ENCODE results near the gene ETNK1.

ETNK1 gene

GRCh38 chr12:22624870-22625761 lies at the start of gene ETNK1:
Gene ETNK1 (plus strand): TSS chr12:22625171. CDS start chr12:22625431, 260 bp downstream.
- TF ChIP-seq BACH2 (CRISPR knock-in tag; IDR thresholded peaks at IDR 0.05; ENCODE audit: borderline replicate concordance), result no peak
- TF ChIP-seq OSR1 (CRISPR knock-in tag; IDR thresholded peaks at IDR 0.05), result no peak
- TF ChIP-seq PPARA (CRISPR knock-in tag; IDR thresholded peaks at IDR 0.05; ENCODE audit: borderline replicate concordance), result no peak
- TF ChIP-seq, protein P1, sequence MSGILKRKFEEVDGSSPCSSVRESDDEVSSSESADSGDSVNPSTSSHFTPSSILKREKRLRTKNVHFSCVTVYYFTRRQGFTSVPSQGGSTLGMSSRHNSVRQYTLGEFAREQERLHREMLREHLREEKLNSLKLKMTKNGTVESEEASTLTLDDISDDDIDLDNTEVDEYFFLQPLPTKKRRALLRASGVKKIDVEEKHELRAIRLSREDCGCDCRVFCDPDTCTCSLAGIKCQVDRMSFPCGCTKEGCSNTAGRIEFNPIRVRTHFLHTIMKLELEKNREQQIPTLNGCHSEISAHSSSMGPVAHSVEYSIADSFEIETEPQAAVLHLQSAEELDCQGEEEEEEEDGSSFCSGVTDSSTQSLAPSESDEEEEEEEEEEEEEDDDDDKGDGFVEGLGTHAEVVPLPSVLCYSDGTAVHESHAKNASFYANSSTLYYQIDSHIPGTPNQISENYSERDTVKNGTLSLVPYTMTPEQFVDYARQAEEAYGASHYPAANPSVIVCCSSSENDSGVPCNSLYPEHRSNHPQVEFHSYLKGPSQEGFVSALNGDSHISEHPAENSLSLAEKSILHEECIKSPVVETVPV (CRISPR knock-in tag; IDR thresholded peaks at IDR 0.05), result no peak
- TF ChIP-seq ESRRG (CRISPR knock-in tag; IDR thresholded peaks at IDR 0.05), result no peak
- TF ChIP-seq, protein P2, sequence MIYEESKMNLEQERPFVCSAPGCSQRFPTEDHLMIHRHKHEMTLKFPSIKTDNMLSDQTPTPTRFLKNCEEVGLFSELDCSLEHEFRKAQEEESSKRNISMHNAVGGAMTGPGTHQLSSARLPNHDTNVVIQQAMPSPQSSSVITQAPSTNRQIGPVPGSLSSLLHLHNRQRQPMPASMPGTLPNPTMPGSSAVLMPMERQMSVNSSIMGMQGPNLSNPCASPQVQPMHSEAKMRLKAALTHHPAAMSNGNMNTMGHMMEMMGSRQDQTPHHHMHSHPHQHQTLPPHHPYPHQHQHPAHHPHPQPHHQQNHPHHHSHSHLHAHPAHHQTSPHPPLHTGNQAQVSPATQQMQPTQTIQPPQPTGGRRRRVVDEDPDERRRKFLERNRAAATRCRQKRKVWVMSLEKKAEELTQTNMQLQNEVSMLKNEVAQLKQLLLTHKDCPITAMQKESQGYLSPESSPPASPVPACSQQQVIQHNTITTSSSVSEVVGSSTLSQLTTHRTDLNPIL (CRISPR knock-in tag; IDR thresholded peaks at IDR 0.05; ENCODE audit: low read depth), result no peak
- no peak for TF ChIP-seq TOX (CRISPR knock-in tag; IDR thresholded peaks at IDR 0.05; ENCODE audit: borderline replicate concordance)
- no peak; the same call in 1 of the 2 replicates for TF ChIP-seq TSHZ2 (CRISPR knock-in tag; IDR thresholded peaks at IDR 0.05)
- no peak for TF ChIP-seq ZNF70 (CRISPR knock-in tag; IDR thresholded peaks at IDR 0.05)
- TF ChIP-seq ARNTL (CRISPR knock-in tag; IDR thresholded peaks at IDR 0.05; ENCODE audit: borderline replicate concordance, low read depth), result no peak
- no peak for TF ChIP-seq ISL1 (CRISPR knock-in tag; IDR thresholded peaks at IDR 0.05)
- TF ChIP-seq RARB (CRISPR knock-in tag; IDR thresholded peaks at IDR 0.05), result no peak
- TF ChIP-seq, protein P3, sequence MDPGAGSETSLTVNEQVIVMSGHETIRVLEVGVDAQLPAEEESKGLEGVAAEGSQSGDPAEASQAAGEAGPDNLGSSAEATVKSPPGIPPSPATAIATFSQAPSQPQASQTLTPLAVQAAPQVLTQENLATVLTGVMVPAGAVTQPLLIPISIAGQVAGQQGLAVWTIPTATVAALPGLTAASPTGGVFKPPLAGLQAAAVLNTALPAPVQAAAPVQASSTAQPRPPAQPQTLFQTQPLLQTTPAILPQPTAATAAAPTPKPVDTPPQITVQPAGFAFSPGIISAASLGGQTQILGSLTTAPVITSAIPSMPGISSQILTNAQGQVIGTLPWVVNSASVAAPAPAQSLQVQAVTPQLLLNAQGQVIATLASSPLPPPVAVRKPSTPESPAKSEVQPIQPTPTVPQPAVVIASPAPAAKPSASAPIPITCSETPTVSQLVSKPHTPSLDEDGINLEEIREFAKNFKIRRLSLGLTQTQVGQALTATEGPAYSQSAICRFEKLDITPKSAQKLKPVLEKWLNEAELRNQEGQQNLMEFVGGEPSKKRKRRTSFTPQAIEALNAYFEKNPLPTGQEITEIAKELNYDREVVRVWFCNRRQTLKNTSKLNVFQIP (CRISPR knock-in tag; IDR thresholded peaks at IDR 0.05; ENCODE audit: borderline replicate concordance, low read depth), result no peak
- TF ChIP-seq ZC3H10 (CRISPR knock-in tag; IDR thresholded peaks at IDR 0.05), result no peak
- ATAC-seq, result peak; percentile 97

GRCh38 chr12:22576065-22576464 lies 48.9 kb upstream of the ETNK1 start:
- no peak for ATAC-seq
- TF ChIP-seq ZNF8 (CRISPR knock-in tag; IDR thresholded peaks at IDR 0.05), result no peak
- no peak for TF ChIP-seq SNAI2 (CRISPR knock-in tag; IDR thresholded peaks at IDR 0.05)
- TF ChIP-seq ZFP30 (CRISPR knock-in tag; IDR thresholded peaks at IDR 0.05), result no peak

- TF ChIP-seq ZFP30 (CRISPR knock-in tag; IDR thresholded peaks at IDR 0.05) (no peak), RARB (CRISPR knock-in tag; IDR thresholded peaks at IDR 0.05) (no peak), CSDC2 (CRISPR knock-in tag; IDR thresholded peaks at IDR 0.05) (no peak), BACH2 (CRISPR knock-in tag; IDR thresholded peaks at IDR 0.05; ENCODE audit: borderline replicate concordance) (no peak), PATZ1 (CRISPR knock-in tag; IDR thresholded peaks at IDR 0.05; ENCODE audit: borderline replicate concordance) (no peak)
- TF ChIP-seq, protein P2 (CRISPR knock-in tag; IDR thresholded peaks at IDR 0.05; ENCODE audit: low read depth), result no peak
- TF ChIP-seq, protein P3 (CRISPR knock-in tag; IDR thresholded peaks at IDR 0.05; ENCODE audit: borderline replicate concordance, low read depth), result no peak
Measured at GRCh38 chr12:22576473-22576872, 48.5 kb upstream of the ETNK1 start.

More at GRCh38 chr12:22576473-22576872, 48.5 kb upstream of the ETNK1 start:
- ATAC-seq, result no peak
